ENCODE results near the gene CCBE1. TPM values are rescaled to one million over a fixed set of nuclear protein-coding genes. Genes with fewer than 3 reads are reported as not detected.

The CCBE1 gene
- total and polyA plus RNA-seq, 4 experiments from 2014 or later: not detected

DNA sequence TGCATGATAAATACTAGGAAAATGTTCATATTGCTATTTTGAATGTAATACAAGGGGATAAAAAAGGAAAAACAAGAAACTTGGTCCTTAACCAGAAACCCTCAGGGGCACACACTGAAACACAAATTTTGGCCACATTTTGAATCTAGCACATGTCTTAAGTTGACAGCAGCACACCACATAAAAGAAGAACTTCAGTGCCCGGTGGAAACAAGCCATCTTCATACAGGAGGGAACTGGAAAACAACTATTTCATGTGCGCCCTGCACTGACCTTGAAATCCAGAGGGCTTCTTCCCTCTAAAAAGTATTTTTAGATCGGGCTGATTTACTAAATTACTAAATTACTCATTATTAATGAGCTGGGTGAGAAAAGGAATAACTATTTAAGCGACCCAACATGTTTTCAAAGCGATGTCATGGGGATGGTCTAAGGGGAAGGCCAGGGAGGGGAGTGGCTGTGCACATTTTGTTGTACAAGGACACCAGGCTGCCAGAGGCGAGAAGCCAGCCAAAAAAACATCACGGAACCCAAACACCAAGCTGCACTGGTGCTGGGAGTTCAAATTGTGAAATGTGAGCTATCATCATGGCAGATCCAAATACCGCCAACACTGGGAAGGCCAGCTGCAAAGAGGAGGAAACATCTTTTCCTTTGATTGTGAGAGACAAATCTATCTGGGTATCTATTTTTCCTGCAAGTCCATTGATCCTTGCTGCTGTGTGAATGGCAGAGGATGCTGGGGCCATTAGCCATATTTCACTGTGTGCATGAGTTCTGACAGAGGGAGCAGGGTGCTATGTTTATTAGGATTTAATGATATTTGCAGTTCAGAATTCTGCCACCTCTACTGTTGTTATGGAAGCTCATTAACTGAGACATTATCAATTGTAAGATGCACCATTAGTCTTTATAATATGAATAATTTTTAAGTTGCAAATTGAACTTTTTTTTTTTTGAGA is 187.5 kb downstream of the CCBE1 start:
- H3K27ac ChIP-seq (ENCODE audit: low read depth, low read length): no peak overlapping the region
- DNase-seq: no peak
- no peaks in the 10 kb centered on the region for H3K9me3 ChIP-seq (ENCODE audit: control insufficient read depth in 1 of 2, low read length in 2 of 2)
- POLR2A ChIA-PET (ENCODE audit: partially characterized antibody): no interaction called here
- Mint-ChIP-seq H3K27ac (no peak overlapping the region), H3K27me3 (peaks cover 5 to 10% of the 10 kb centered on the region in 2 donors), H3K36me3 (no peaks in the 10 kb centered on the region), H3K4me3 (no peak overlapping the region), H3K4me1 (no peaks in the 10 kb centered on the region), H3K9me3 (peaks cover 0 to 4% (median 0%) of the 10 kb centered on the region in 8 donors)
- H3K4me1 ChIP-seq (ENCODE audit: insufficient read depth, low read length): no peaks in the 10 kb centered on the region
- CTCF ChIA-PET (ENCODE audit: partially characterized antibody): interaction anchor here (1.8 kb wide), 1 partner anchor 13 kb away, joined by 4 read pairs; no protein-coding TSS in a partner anchor
- no peaks in the 10 kb centered on the region for H3K27me3 ChIP-seq (ENCODE audit: insufficient read depth, low read length)
- intact Hi-C loops (cut with micrococcal nuclease): no loop called here
- H3K4me3 ChIP-seq (ENCODE audit: low read length in 2 of 2): no peak overlapping the region
- H3K36me3 ChIP-seq (ENCODE audit: insufficient read depth, low read length): no peaks in the 10 kb centered on the region

GRCh38 chr18:59505356-59505755 is 191.9 kb downstream of the CCBE1 start:
- Histone ChIP-seq H3K27me3 (ENCODE audit: insufficient read depth, low read length) (no peaks in the 10 kb centered on the region), H3K9me3 (ENCODE audit: control insufficient read depth in 1 of 2, low read length in 2 of 2) (no peaks in the 10 kb centered on the region), H3K27ac (ENCODE audit: low read depth, low read length) (no peak overlapping the region), H3K4me1 (ENCODE audit: insufficient read depth, low read length) (no peaks in the 10 kb centered on the region), H3K36me3 (ENCODE audit: insufficient read depth, low read length) (no peaks in the 10 kb centered on the region), H3K4me3 (ENCODE audit: low read length in 2 of 2) (no peak overlapping the region)
- Mint-ChIP-seq H3K27me3 (peaks cover 0 to 2% of the 10 kb centered on the region in 2 donors), H3K4me3 (no peak overlapping the region), H3K27ac (no peak overlapping the region), H3K36me3 (no peaks in the 10 kb centered on the region), H3K9me3 (peaks cover 0 to 4% (median 0%) of the 10 kb centered on the region in 8 donors), H3K4me1 (no peaks in the 10 kb centered on the region)
- DNase-seq: no peak
- POLR2A ChIA-PET (ENCODE audit: partially characterized antibody): no interaction called here
- CTCF ChIA-PET (ENCODE audit: partially characterized antibody): no interaction called here
- intact Hi-C loops (cut with micrococcal nuclease): no loop called here

- intact Hi-C loops (cut with micrococcal nuclease): no loop called here
Observed at GRCh38 chr18:59502274-59503175, 194.7 kb downstream of the CCBE1 start.

GRCh38 chr18:59501920-59502273 is 195.3 kb downstream of the CCBE1 start:
- H3K36me3 ChIP-seq (ENCODE audit: insufficient read depth, low read length): no peaks in the 10 kb centered on the region
- Mint-ChIP-seq H3K27me3 (peaks cover 2 to 3% of the 10 kb centered on the region in 2 donors), H3K4me1 (no peaks in the 10 kb centered on the region), H3K36me3 (no peaks in the 10 kb centered on the region), H3K9me3 (peaks cover 0 to 4% (median 0%) of the 10 kb centered on the region in 8 donors), H3K4me3 (no peak overlapping the region), H3K27ac (no peak overlapping the region)
- DNase-seq: no peak
- H3K9me3 ChIP-seq (ENCODE audit: control insufficient read depth in 1 of 2, low read length in 2 of 2): no peaks in the 10 kb centered on the region
- ChIA-PET CTCF (ENCODE audit: partially characterized antibody) (no interaction called here), POLR2A (ENCODE audit: partially characterized antibody) (no interaction called here)
- H3K4me3 ChIP-seq (ENCODE audit: low read length in 2 of 2): no peak overlapping the region
- H3K27me3 ChIP-seq (ENCODE audit: insufficient read depth, low read length): no peaks in the 10 kb centered on the region
- intact Hi-C loops (cut with micrococcal nuclease): no loop called here
- H3K4me1 ChIP-seq (ENCODE audit: insufficient read depth, low read length): no peaks in the 10 kb centered on the region
- no peak overlapping the region for H3K27ac ChIP-seq (ENCODE audit: low read depth, low read length)

More at GRCh38 chr18:59502274-59503175, 194.7 kb downstream of the CCBE1 start:
- ChIA-PET CTCF (ENCODE audit: partially characterized antibody) (no interaction called here), POLR2A (ENCODE audit: partially characterized antibody) (no interaction called here)
- Histone ChIP-seq H3K4me3 (ENCODE audit: low read length in 2 of 2) (no peak overlapping the region), H3K36me3 (ENCODE audit: insufficient read depth, low read length) (no peaks in the 10 kb centered on the region), H3K27me3 (ENCODE audit: insufficient read depth, low read length) (no peaks in the 10 kb centered on the region), H3K4me1 (ENCODE audit: insufficient read depth, low read length) (no peaks in the 10 kb centered on the region), H3K9me3 (ENCODE audit: control insufficient read depth in 1 of 2, low read length in 2 of 2) (no peaks in the 10 kb centered on the region), H3K27ac (ENCODE audit: low read depth, low read length) (no peak overlapping the region)
- Mint-ChIP-seq H3K9me3 (peaks cover 0 to 4% (median 0%) of the 10 kb centered on the region in 8 donors), H3K27me3 (peaks cover 2 to 3% of the 10 kb centered on the region in 2 donors), H3K4me1 (no peaks in the 10 kb centered on the region), H3K4me3 (no peak overlapping the region), H3K27ac (no peak overlapping the region), H3K36me3 (no peaks in the 10 kb centered on the region)
- DNase-seq: no peak

DNA sequence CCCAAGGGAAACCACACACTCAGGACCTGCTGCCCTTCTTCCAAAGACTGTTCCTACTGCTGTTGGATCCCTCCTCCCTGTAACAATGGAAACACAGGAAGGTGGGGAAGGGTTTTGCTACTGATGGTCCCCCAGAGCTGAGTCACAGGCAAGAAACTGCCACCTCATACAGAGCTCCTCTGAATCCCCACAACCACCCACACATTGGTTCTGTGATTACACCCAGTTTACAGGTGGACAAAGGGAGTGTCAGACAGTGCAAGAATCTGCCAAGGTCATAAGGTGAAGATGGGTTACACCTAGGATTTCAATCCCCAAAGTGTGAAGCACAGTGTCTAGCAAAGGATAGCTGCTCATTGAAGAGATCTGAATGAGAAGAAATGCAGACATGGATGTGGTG is 196.5 kb downstream of the CCBE1 start:
- H3K36me3 Mint-ChIP-seq: no peaks in the 10 kb centered on the region
- H3K27ac Mint-ChIP-seq: no peak overlapping the region
- H3K36me3 ChIP-seq (ENCODE audit: insufficient read depth, low read length): no peaks in the 10 kb centered on the region
- no peaks in the 10 kb centered on the region for H3K9me3 ChIP-seq (ENCODE audit: control insufficient read depth in 1 of 2, low read length in 2 of 2)
- H3K27me3 Mint-ChIP-seq: peaks cover 2 to 3% of the 10 kb centered on the region in 2 donors
- no peaks in the 10 kb centered on the region for H3K27me3 ChIP-seq (ENCODE audit: insufficient read depth, low read length)
- H3K4me3 ChIP-seq (ENCODE audit: low read length in 2 of 2): no peak overlapping the region
- H3K4me3 Mint-ChIP-seq: no peak overlapping the region
- DNase-seq: no peak
- no peaks in the 10 kb centered on the region for H3K4me1 Mint-ChIP-seq
- intact Hi-C loops (cut with micrococcal nuclease): no loop called here
- peaks cover 0 to 4% (median 0%) of the 10 kb centered on the region in 8 donors for H3K9me3 Mint-ChIP-seq
- ChIA-PET POLR2A (ENCODE audit: partially characterized antibody) (no interaction called here), CTCF (ENCODE audit: partially characterized antibody) (no interaction called here)
- H3K4me1 ChIP-seq (ENCODE audit: insufficient read depth, low read length): no peaks in the 10 kb centered on the region
- H3K27ac ChIP-seq (ENCODE audit: low read depth, low read length): no peak overlapping the region

DNA sequence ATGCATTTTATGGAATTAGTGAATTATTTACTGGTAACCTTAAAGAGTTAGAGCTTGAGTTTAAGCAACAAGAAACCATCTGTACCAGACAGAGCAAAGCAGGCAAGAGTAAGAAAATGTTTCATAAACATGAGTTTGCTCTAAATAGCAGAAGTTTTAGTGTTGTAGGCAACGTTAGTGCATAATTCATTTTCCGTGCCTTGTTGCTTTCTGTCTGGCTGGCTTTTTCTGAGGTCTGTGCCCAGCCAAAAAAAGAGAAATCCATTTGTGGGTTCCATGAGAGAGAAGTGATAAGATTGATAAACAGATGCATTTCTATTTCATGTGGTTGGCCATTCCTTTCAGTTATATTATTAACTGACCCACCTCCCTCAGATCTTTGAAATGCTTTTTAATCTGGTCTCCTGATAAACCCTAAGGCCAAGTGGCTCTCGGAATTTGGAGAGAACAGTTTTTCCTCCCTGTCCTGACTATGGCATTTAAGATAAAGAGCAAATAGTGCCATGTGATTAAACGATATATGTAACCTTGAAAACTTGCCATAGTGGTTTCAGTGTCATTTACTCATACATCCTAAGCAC is 198.6 kb downstream of the CCBE1 start:
- CTCF ChIA-PET (ENCODE audit: partially characterized antibody): no interaction called here

More for the DNA sequence above, 198.6 kb downstream of the CCBE1 start:
- Mint-ChIP-seq H3K4me1 (no peaks in the 10 kb centered on the region), H3K9me3 (peaks cover 0 to 2% (median 0%) of the 10 kb centered on the region in 8 donors), H3K27ac (no peak overlapping the region), H3K36me3 (no peaks in the 10 kb centered on the region), H3K4me3 (no peak overlapping the region), H3K27me3 (peaks cover 0 to 3% of the 10 kb centered on the region in 2 donors)
- Histone ChIP-seq H3K36me3 (ENCODE audit: insufficient read depth, low read length) (no peaks in the 10 kb centered on the region), H3K27me3 (ENCODE audit: insufficient read depth, low read length) (no peaks in the 10 kb centered on the region), H3K9me3 (ENCODE audit: control insufficient read depth in 1 of 2, low read length in 2 of 2) (no peaks in the 10 kb centered on the region), H3K4me1 (ENCODE audit: insufficient read depth, low read length) (no peaks in the 10 kb centered on the region), H3K4me3 (ENCODE audit: low read length in 2 of 2) (no peak overlapping the region), H3K27ac (ENCODE audit: low read depth, low read length) (no peak overlapping the region)
- no peak for DNase-seq
- POLR2A ChIA-PET (ENCODE audit: partially characterized antibody): no interaction called here
- intact Hi-C loops (cut with micrococcal nuclease): no loop called here

Measured in CD4-positive, alpha-beta memory T cell (primary cell).